HepG2 (cell line): ENCODE measurements around the gene TMEM229B. TPM values are rescaled to one million over a fixed set of nuclear protein-coding genes. Genes with fewer than 3 reads are reported as not detected.

Source experiments
- ATAC-seq: fragments of 200-7000 bp; cut with Tn5 transposase; 3 replicates; pipeline ENCODE4 v1.9.1; 2020; ENCODE audit warnings: mild to moderate bottlenecking, moderate library complexity
- BruUV-seq: library from RNA; stranded (reverse); fragments of 400-500 nt; replicated peaks from 2 replicates; lab custom pipeline; 2021; lab: Mats Ljungman, UMichigan
- CTCF ChIA-PET: fragments of 300-600 bp; formaldehyde crosslinking; extraction: SDS; loops from one replicate; lab custom pipeline; 2021; ENCODE audit warnings: low total read pairs, inconsistent platforms, low intra/inter-chr PET ratio; lab: Yijun Ruan, JAX
- POLR2A ChIA-PET: fragments of 350-600 bp; sonication (Branson Sonifier 250); formaldehyde crosslinking; loops from one replicate; lab custom pipeline; 2020; ENCODE audit warnings: antibody characterized with exemption, inconsistent platforms; lab: Yijun Ruan, JAX
- DNase-seq: peaks from one replicate; pipeline ENCODE4 v3.0.0-alpha.2; 2015; ENCODE audit warnings: low spot score
- FAIRE-seq: peaks from 3 replicates; lab custom pipeline; 2011; peaks lifted over from hg19 to GRCh38; lab: Jason Lieb, UNC
- H2AFZ ChIP-seq: one replicate; pipeline ENCODE4 v1.6.1; 2011; ENCODE audit warnings: low read length, inconsistent platforms
- H3K27ac ChIP-seq: fragments of 300-600 bp; 3 replicates; pipeline ENCODE4 v1.8.0; 2011; ENCODE audit warnings: mixed run types, mild to moderate bottlenecking, mixed read lengths, low read length, inconsistent platforms; ENCODE audit not compliant: insufficient read depth; ENCODE audit errors: extremely low read length
- H3K27me3 ChIP-seq, 2 experiments: fragments of 200-600 bp in 1 of 2; 2 replicates in 1 of 2; 3 replicates in 1 of 2; pipeline versions ENCODE4 v1.6.0 to v1.8.0; 2011; ENCODE audit warnings: low read length in 2 of 2, mild to moderate bottlenecking in 2 of 2, moderate library complexity in 2 of 2, inconsistent platforms in 1 of 2; ENCODE audit not compliant: insufficient read depth in 2 of 2, control insufficient read depth in 1 of 2
- H3K36me3 ChIP-seq, 2 experiments: fragments of 200-600 bp in 1 of 2; replicated peaks in 1 of 2; 2 replicates in 1 of 2; 3 replicates in 1 of 2; pipeline versions ENCODE4 v1.5.1 to v1.8.0; 2011; ENCODE audit warnings: low read length in 2 of 2, inconsistent platforms in 1 of 2; ENCODE audit not compliant: insufficient read depth in 2 of 2, control insufficient read depth in 1 of 2
- H3K4me1 ChIP-seq: 2 replicates; pipeline ENCODE4 v1.5.1; 2012; ENCODE audit warnings: low read length, inconsistent platforms; ENCODE audit not compliant: insufficient read depth
- H3K4me2 ChIP-seq: 2 replicates; pipeline ENCODE4 v1.6.0; 2011; ENCODE audit warnings: low read depth, low read length, inconsistent platforms
- H3K4me3 ChIP-seq, 3 experiments: fragments of 200-600 bp in 1 of 3; sonication (generic), shearing (Covaris generic) in 1 of 3; replicated peaks in 1 of 3; 2 replicates each; pipeline ENCODE4 v1.5.1; 2011 to 2016; ENCODE audit warnings: low read length in 3 of 3, inconsistent platforms in 2 of 3, low read depth in 2 of 3, mild to moderate bottlenecking in 2 of 3, control low read depth in 1 of 3, mixed read lengths in 1 of 3; ENCODE audit not compliant: insufficient read depth in 1 of 3
- H3K79me2 ChIP-seq: one replicate; pipeline ENCODE4 v1.6.1; 2011; ENCODE audit warnings: low read length, inconsistent platforms; ENCODE audit not compliant: insufficient read depth
- H3K9ac ChIP-seq: 2 replicates; pipeline ENCODE4 v1.6.0; 2011; ENCODE audit warnings: mild to moderate bottlenecking, low read depth, low read length, inconsistent platforms; ENCODE audit not compliant: insufficient read depth
- H3K9me3 ChIP-seq: 2 replicates; pipeline ENCODE4 v1.5.1; 2012; ENCODE audit warnings: mild to moderate bottlenecking, low read length
- H4K20me1 ChIP-seq: 2 replicates; pipeline ENCODE4 v1.6.0; 2011; ENCODE audit warnings: inconsistent platforms, mild to moderate bottlenecking, low read length, moderate library complexity; ENCODE audit not compliant: insufficient read depth
- HNRNPLL ChIP-seq: fragments of 200-400 bp; formaldehyde crosslinking; IDR thresholded peaks from 2 replicates; pipeline ENCODE4 v1.6.1; 2017; ENCODE audit warnings: mild to moderate bottlenecking, low read depth, low read length; ENCODE audit not compliant: poor library complexity, severe bottlenecking
- HNRNPUL1 ChIP-seq: fragments of 200-400 bp; formaldehyde crosslinking; IDR thresholded peaks from 2 replicates; pipeline ENCODE4 v1.6.1; 2017; ENCODE audit warnings: low read depth, mild to moderate bottlenecking, low read length, moderate library complexity
- KLF15 ChIP-seq: sonication (generic); formaldehyde crosslinking; IDR thresholded peaks from 2 replicates; pipeline ENCODE4 v1.8.1; 2023; ENCODE audit warnings: borderline replicate concordance, mild to moderate bottlenecking, inconsistent platforms, missing genetic modification reagents, mixed read lengths
- MYPOP ChIP-seq: sonication (generic); formaldehyde crosslinking; IDR thresholded peaks from 2 replicates; pipeline ENCODE4 v1.8.1; 2023; ENCODE audit warnings: mild to moderate bottlenecking, moderate library complexity, missing genetic modification reagents
- ZNF570 ChIP-seq: sonication (generic); formaldehyde crosslinking; IDR thresholded peaks from 2 replicates; pipeline ENCODE4 v1.4.0; 2020; ENCODE audit warnings: mild to moderate bottlenecking, missing genetic modification reagents, borderline replicate concordance
- ZNF609 ChIP-seq: sonication (generic); formaldehyde crosslinking; IDR thresholded peaks from 2 replicates; pipeline ENCODE4 v1.4.0; 2020; ENCODE audit warnings: mild to moderate bottlenecking, missing genetic modification reagents, borderline replicate concordance
- ZNF792 ChIP-seq: IDR thresholded peaks from 2 replicates; pipeline ENCODE4 v1.6.1; 2016
- ZSCAN25 ChIP-seq: sonication (generic); formaldehyde crosslinking; IDR thresholded peaks from 2 replicates; pipeline ENCODE4 v1.8.0; 2022; ENCODE audit warnings: mild to moderate bottlenecking, missing genetic modification reagents
- WGBS: methylation state at CpG from one replicate; pipeline ENCODE4 v1.1.6; 2017; ENCODE audit warnings: low lambda C conversion rate; 5-methylcytosine and 5-hydroxymethylcytosine counted together
- in situ Hi-C: cut with HindIII; loops from 2 replicates; pipeline ENCODE4 v1.10.0; 2017; ENCODE audit warnings: low pct_unique_long_range_greater_than_20kb; ENCODE audit not compliant: extremely low pct_ligation_motif_present
- intact Hi-C: fragments of 100-400 bp; cut with micrococcal nuclease; formaldehyde crosslinking; loops from one replicate; pipeline ENCODE4 v1.10.0; 2022; ENCODE audit not compliant: unreplicated experiment
- polyA plus RNA-seq, 8 experiments: library from polyadenylated mRNA; depleted of rRNA in 3 of 8; stranded (reverse) in 7 of 8; unstranded in 1 of 8; fragments of >200 nt; fragmentation: Illumina TruSeq in 4 of 8; extraction: Trizol in 4 of 8; gene quantifications; 2 replicates each; pipeline versions ENCODE4 v1.2.1 to v1.2.3, GENCODE V29; 2011 to 2016; ENCODE audit warnings: low read depth in 4 of 8, missing spikeins in 1 of 8, mixed read lengths in 1 of 8; ENCODE audit not compliant: insufficient read depth in 1 of 8
- total RNA-seq, 5 experiments: library from RNA; depleted of rRNA; stranded (reverse); fragments of >200 nt; fragmentation: Illumina TruSeq; extraction: Trizol; gene quantifications; 2 replicates each; pipeline ENCODE4 v1.2.3, GENCODE V29; 2016; ENCODE audit warnings: low read depth in 1 of 5

Gene TMEM229B
- total and polyA plus RNA-seq, 2 of the 13 experiments (the other 11 are each of a cell fraction or from before 2014, with no cell fraction given), result 0.69 to 1.1 TPM

GRCh38 chr14:67472726-67473125 lies 15.8 kb downstream of the TMEM229B start (continued):
- TF ChIP-seq MYPOP (CRISPR knock-in tag) (no peak), ZSCAN25 (CRISPR knock-in tag) (no peak), HNRNPUL1 (no peak), ZNF609 (CRISPR knock-in tag) (no peak)

- no peak overlapping the region for H3K4me2 ChIP-seq
- POLR2A ChIA-PET, result no interaction called here
- H3K9me3 ChIP-seq, result no peaks in the 10 kb centered on the region
- CTCF ChIA-PET, result no interaction called here
- no TSS peak for BruUV-seq
- WGBS, result 60% methylated on average over 3 of the region's 3 CpGs
- no peak overlapping the region for H3K4me3 ChIP-seq
- FAIRE-seq (no peak), ATAC-seq (no peak)
- H3K4me1 ChIP-seq, result peaks cover 13% of the 10 kb centered on the region
- H3K27me3 ChIP-seq, result peaks cover 0 to 19% of the 10 kb centered on the region in 2 experiments; a peak in 2 of 5 replicates
- no peak overlapping the region for H3K27ac ChIP-seq
- no peaks in the 10 kb centered on the region for H3K36me3 ChIP-seq
- no peak overlapping the region for H3K9ac ChIP-seq
- no peaks in the 10 kb centered on the region for H4K20me1 ChIP-seq
- TF ChIP-seq ZNF792 (CRISPR knock-in tag) (no peak), KLF15 (CRISPR knock-in tag) (no peak), HNRNPLL (no peak), ZNF570 (CRISPR knock-in tag) (no peak)
- TF ChIP-seq, all 625 proteins: peak for 0
- Histone ChIP-seq H2AFZ (no peak overlapping the region), H3K79me2 (no peaks in the 10 kb centered on the region)
- in situ Hi-C loops (no loop called here), intact Hi-C loops (no loop called here)
- no peak for DNase-seq
These were observed 18.6 kb downstream of the TMEM229B start for GRCh38 chr14:67469954-67470353.
